Liver (tissue), 9 donors: ENCODE data around the gene ERVFRD-1. TPM values are rescaled to one million over a fixed set of nuclear protein-coding genes. Genes with fewer than 3 reads are reported as not detected.
A peak's percentile ranks its signal among the peaks of the same experiment; 100 is the strongest.

Experiments
- DNase-seq: peaks from one replicate; pipeline ENCODE4 v3.0.0-alpha.2; 2017; ENCODE audit warnings: low spot score
- H3K27ac ChIP-seq, 2 donors: one replicate each; pipeline ENCODE4 v1.7.0; 2013; ENCODE audit warnings: inconsistent platforms in 2 of 2, low read length in 2 of 2, control low read depth in 1 of 2, low read depth in 1 of 2, mild to moderate bottlenecking in 1 of 2
- H3K27me3 ChIP-seq, 4 donors: one replicate each; pipeline versions ENCODE4 v1.6.1 to v1.7.0; 2013; ENCODE audit warnings: low read length in 3 of 4, inconsistent platforms in 1 of 4, mild to moderate bottlenecking in 1 of 4, moderate library complexity in 1 of 4; ENCODE audit not compliant: control insufficient read depth in 4 of 4, insufficient read depth in 4 of 4
- H3K36me3 ChIP-seq, 4 donors: one replicate each; pipeline versions ENCODE4 v1.6.1 to v1.7.0; 2013; ENCODE audit warnings: low read length in 3 of 4, mild to moderate bottlenecking in 3 of 4, low read depth in 1 of 4, moderate library complexity in 1 of 4; ENCODE audit not compliant: control insufficient read depth in 4 of 4, insufficient read depth in 3 of 4
- H3K4me1 ChIP-seq, 4 donors: one replicate each; pipeline versions ENCODE4 v1.6.1 to v1.7.0; 2013; ENCODE audit warnings: low read length in 3 of 4, mild to moderate bottlenecking in 3 of 4, moderate library complexity in 1 of 4; ENCODE audit not compliant: control insufficient read depth in 4 of 4, insufficient read depth in 4 of 4
- H3K4me3 ChIP-seq, 3 donors: one replicate each; pipeline versions ENCODE4 v1.6.1 to v1.7.0; 2013; ENCODE audit warnings: low read length in 3 of 3, control low read depth in 1 of 3, low read depth in 1 of 3, mild to moderate bottlenecking in 1 of 3
- H3K9ac ChIP-seq, 2 donors: one replicate each; pipeline ENCODE4 v1.7.0; 2013; ENCODE audit warnings: low read length in 2 of 2, mild to moderate bottlenecking in 2 of 2, moderate library complexity in 2 of 2, control low read depth in 1 of 2, low read depth in 1 of 2
- H3K9me3 ChIP-seq, 4 donors: one replicate each; pipeline versions ENCODE4 v1.6.1 to v1.7.0; 2013; ENCODE audit warnings: low read length in 3 of 4; ENCODE audit not compliant: control insufficient read depth in 4 of 4
- EGR1 ChIP-seq, 2 donors: IDR thresholded peaks; 2 replicates each; pipeline ENCODE4 v1.6.1; 2016 to 2018; ENCODE audit warnings: antibody characterized with exemption in 2 of 2, low read depth in 2 of 2
- FOXA1 ChIP-seq: IDR thresholded peaks from 2 replicates; pipeline ENCODE4 v1.6.1; 2016; ENCODE audit warnings: antibody characterized with exemption
- HNF4A ChIP-seq, 2 donors: conservative IDR thresholded peaks; 2 replicates each; pipeline ENCODE4 v1.6.1; 2016; ENCODE audit warnings: antibody characterized with exemption in 2 of 2, mild to moderate bottlenecking in 2 of 2
- HNF4G ChIP-seq: IDR thresholded peaks from 2 replicates; pipeline ENCODE4 v1.6.1; 2016; ENCODE audit warnings: antibody characterized with exemption
- JUND ChIP-seq, 2 donors: IDR thresholded peaks; 2 replicates each; pipeline ENCODE4 v1.6.1; 2016; ENCODE audit warnings: antibody characterized with exemption in 2 of 2
- NR2F2 ChIP-seq: IDR thresholded peaks from 2 replicates; pipeline ENCODE4 v1.6.1; 2016; ENCODE audit warnings: antibody characterized with exemption
- RAD21 ChIP-seq, 2 donors: IDR thresholded peaks; 2 replicates each; pipeline ENCODE4 v1.6.1; 2016; ENCODE audit warnings: antibody characterized with exemption in 2 of 2, mild to moderate bottlenecking in 2 of 2
- RXRA ChIP-seq, 2 donors: IDR thresholded peaks; 2 replicates each; pipeline ENCODE4 v1.6.1; 2017 to 2018; ENCODE audit warnings: antibody characterized with exemption in 2 of 2, mild to moderate bottlenecking in 1 of 2
- SP1 ChIP-seq: IDR thresholded peaks from 2 replicates; pipeline ENCODE4 v1.6.1; 2018; ENCODE audit warnings: antibody characterized with exemption, mild to moderate bottlenecking
- TAF1 ChIP-seq: conservative IDR thresholded peaks from 2 replicates; pipeline ENCODE4 v1.6.1; 2016; ENCODE audit warnings: antibody characterized with exemption, mild to moderate bottlenecking
- YY1 ChIP-seq: IDR thresholded peaks from 2 replicates; pipeline ENCODE4 v1.6.1; 2016; ENCODE audit warnings: antibody characterized with exemption, mild to moderate bottlenecking
- WGBS: extraction: QIAGEN DNeasy Blood & Tissue Kit; methylation state at CpG from one replicate; pipeline ENCODE4 v1.1.7; 2013; 5-methylcytosine and 5-hydroxymethylcytosine counted together
- polyA plus RNA-seq, 2 donors: library from polyadenylated mRNA; stranded (reverse) in 1 of 2; unstranded in 1 of 2; fragments of 200-250 nt in 1 of 2; fragments of >200 nt in 1 of 2; fragmentation: Nextera tagmentation in 1 of 2; extraction: Ambion mirVana in 1 of 2; gene quantifications; one replicate each; pipeline versions ENCODE4 v1.2.1 to v1.2.3, GENCODE V29; 2013 to 2015
- total RNA-seq, 2 donors: library from RNA; depleted of rRNA; stranded (reverse); fragments of >200 nt; gene quantifications; one replicate each; pipeline ENCODE4 v1.2.3, GENCODE V29; 2014
- TF ChIP-seq, protein P1 (sequence below): fragments of 150-350 bp; IDR thresholded peaks from 2 replicates; pipeline ENCODE4 v1.5.1; 2017; ENCODE audit warnings: improper control_type of control experiment, low read depth, low read length; ENCODE audit not compliant: missing input control
- TF ChIP-seq, protein P2 (sequence below): IDR thresholded peaks from 2 replicates; pipeline ENCODE4 v1.6.1; 2016; ENCODE audit warnings: antibody characterized with exemption
- TF ChIP-seq, protein P3 (sequence below): IDR thresholded peaks from 2 replicates; pipeline ENCODE4 v1.6.1; 2016; ENCODE audit warnings: antibody characterized with exemption, mild to moderate bottlenecking
- TF ChIP-seq, protein P4 (sequence below): IDR thresholded peaks from 2 replicates; pipeline ENCODE4 v1.6.1; 2016; ENCODE audit warnings: antibody characterized with exemption
- donor health status: healthy.
- donor health status: healthy.
- donor health status: healthy.
- donor health status: healthy.
- donor health status: healthy.

ERVFRD-1 gene
- total and polyA plus RNA-seq, 4 donors, result 0.07 to 0.28 (median 0.14) TPM; not detected in 1

DNA sequence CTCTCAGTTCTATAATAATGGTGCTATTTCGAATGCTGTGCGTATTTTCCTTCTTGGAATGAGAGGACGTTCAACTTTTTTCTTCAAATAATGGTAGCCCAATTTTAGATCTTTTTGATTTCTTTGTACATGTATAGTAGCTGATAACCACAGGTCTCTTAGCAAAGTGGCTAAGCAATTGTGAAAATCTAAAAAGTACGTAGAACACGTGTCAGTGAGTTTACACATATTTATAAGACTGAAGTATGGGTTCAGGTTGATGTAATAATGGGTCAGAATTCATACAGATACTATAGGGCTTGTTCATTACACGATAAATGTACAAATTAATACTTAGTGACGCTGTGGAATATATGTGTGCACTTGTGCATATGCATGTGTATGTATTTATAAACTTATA, 16.6 kb downstream of the ERVFRD-1 start:
- no peaks in the 10 kb centered on the region for H3K27me3 ChIP-seq
- peaks cover 4 to 14% (median 12%) of the 10 kb centered on the region in 4 donors for H3K4me1 ChIP-seq
- no peaks in the 10 kb centered on the region for H3K9me3 ChIP-seq
- H3K36me3 ChIP-seq, result no peaks in the 10 kb centered on the region
- WGBS, result 34% methylated on average over 7 of the region's 7 CpGs
- no peak for DNase-seq
- peak overlapping the region; percentile 86 to 97 for H3K27ac ChIP-seq
- peak overlapping the region in 1 of 2 donors; percentile 67 for H3K9ac ChIP-seq
- TF ChIP-seq, protein P1, sequence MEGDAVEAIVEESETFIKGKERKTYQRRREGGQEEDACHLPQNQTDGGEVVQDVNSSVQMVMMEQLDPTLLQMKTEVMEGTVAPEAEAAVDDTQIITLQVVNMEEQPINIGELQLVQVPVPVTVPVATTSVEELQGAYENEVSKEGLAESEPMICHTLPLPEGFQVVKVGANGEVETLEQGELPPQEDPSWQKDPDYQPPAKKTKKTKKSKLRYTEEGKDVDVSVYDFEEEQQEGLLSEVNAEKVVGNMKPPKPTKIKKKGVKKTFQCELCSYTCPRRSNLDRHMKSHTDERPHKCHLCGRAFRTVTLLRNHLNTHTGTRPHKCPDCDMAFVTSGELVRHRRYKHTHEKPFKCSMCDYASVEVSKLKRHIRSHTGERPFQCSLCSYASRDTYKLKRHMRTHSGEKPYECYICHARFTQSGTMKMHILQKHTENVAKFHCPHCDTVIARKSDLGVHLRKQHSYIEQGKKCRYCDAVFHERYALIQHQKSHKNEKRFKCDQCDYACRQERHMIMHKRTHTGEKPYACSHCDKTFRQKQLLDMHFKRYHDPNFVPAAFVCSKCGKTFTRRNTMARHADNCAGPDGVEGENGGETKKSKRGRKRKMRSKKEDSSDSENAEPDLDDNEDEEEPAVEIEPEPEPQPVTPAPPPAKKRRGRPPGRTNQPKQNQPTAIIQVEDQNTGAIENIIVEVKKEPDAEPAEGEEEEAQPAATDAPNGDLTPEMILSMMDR, result no peak
- TF ChIP-seq, protein P2, sequence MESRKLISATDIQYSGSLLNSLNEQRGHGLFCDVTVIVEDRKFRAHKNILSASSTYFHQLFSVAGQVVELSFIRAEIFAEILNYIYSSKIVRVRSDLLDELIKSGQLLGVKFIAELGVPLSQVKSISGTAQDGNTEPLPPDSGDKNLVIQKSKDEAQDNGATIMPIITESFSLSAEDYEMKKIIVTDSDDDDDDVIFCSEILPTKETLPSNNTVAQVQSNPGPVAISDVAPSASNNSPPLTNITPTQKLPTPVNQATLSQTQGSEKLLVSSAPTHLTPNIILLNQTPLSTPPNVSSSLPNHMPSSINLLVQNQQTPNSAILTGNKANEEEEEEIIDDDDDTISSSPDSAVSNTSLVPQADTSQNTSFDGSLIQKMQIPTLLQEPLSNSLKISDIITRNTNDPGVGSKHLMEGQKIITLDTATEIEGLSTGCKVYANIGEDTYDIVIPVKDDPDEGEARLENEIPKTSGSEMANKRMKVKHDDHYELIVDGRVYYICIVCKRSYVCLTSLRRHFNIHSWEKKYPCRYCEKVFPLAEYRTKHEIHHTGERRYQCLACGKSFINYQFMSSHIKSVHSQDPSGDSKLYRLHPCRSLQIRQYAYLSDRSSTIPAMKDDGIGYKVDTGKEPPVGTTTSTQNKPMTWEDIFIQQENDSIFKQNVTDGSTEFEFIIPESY, result no peak
- TF ChIP-seq SP1, result no peak
- no peak for TF ChIP-seq EGR1 (IDR thresholded peaks at IDR 0.05; ENCODE audit: low read depth in 2 of 2)
- peak overlapping the region; percentile 80 to 96 (median 86) for H3K4me3 ChIP-seq

DNA sequence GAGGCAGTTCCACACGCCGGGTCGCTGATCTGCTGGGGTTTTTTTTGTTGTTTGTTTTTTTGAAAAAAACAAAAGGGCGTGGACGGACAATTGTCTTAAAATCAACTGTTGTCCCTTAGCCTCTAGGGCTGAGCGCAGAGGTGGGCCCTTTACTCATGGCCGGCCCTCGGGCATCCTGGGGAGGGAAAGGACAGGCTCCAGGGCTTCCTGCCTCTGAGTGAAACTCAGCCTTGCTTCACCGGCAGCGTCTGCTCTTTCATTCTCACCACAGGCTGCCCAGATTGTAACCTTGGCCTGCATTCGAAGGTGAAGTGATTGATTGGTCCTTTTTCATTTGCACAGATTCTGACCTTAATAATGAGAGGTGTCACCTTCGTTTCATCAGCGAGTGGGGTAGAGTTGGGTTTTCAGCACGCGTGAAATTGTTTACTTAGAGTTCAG, 17.1 kb downstream of the ERVFRD-1 start:
- DNase-seq, result peak; percentile 48
- H3K9me3 ChIP-seq, result no peaks in the 10 kb centered on the region
- TF ChIP-seq RXRA (IDR thresholded peaks at IDR 0.05), result peak; percentile 38 to 42
- TF ChIP-seq, protein P3, sequence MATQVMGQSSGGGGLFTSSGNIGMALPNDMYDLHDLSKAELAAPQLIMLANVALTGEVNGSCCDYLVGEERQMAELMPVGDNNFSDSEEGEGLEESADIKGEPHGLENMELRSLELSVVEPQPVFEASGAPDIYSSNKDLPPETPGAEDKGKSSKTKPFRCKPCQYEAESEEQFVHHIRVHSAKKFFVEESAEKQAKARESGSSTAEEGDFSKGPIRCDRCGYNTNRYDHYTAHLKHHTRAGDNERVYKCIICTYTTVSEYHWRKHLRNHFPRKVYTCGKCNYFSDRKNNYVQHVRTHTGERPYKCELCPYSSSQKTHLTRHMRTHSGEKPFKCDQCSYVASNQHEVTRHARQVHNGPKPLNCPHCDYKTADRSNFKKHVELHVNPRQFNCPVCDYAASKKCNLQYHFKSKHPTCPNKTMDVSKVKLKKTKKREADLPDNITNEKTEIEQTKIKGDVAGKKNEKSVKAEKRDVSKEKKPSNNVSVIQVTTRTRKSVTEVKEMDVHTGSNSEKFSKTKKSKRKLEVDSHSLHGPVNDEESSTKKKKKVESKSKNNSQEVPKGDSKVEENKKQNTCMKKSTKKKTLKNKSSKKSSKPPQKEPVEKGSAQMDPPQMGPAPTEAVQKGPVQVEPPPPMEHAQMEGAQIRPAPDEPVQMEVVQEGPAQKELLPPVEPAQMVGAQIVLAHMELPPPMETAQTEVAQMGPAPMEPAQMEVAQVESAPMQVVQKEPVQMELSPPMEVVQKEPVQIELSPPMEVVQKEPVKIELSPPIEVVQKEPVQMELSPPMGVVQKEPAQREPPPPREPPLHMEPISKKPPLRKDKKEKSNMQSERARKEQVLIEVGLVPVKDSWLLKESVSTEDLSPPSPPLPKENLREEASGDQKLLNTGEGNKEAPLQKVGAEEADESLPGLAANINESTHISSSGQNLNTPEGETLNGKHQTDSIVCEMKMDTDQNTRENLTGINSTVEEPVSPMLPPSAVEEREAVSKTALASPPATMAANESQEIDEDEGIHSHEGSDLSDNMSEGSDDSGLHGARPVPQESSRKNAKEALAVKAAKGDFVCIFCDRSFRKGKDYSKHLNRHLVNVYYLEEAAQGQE, result no peak
- no peak for TF ChIP-seq HNF4G
- TF ChIP-seq JUND (IDR thresholded peaks at IDR 0.05), result no peak
- no peak for TF ChIP-seq RAD21 (IDR thresholded peaks at IDR 0.05)
- no peak for TF ChIP-seq YY1
- TF ChIP-seq FOXA1, result no peak
- no peak for TF ChIP-seq NR2F2
- TF ChIP-seq HNF4A (conservative IDR thresholded peaks at IDR 0.05), result peak in 1 of 2 donors; percentile 21
- TF ChIP-seq, protein P4, sequence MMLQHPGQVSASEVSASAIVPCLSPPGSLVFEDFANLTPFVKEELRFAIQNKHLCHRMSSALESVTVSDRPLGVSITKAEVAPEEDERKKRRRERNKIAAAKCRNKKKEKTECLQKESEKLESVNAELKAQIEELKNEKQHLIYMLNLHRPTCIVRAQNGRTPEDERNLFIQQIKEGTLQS, result no peak
- TF ChIP-seq, protein P1, result no peak
- TF ChIP-seq SP1, result peak; percentile 24
- peak; percentile 62 for TF ChIP-seq TAF1
- no peak for TF ChIP-seq EGR1 (IDR thresholded peaks at IDR 0.05; ENCODE audit: low read depth in 2 of 2)
- peak overlapping the region; percentile 86 to 97 for H3K27ac ChIP-seq
- WGBS, result under 1% methylated on average over 15 of the region's 15 CpGs
- peak overlapping the region; percentile 80 to 96 (median 86) for H3K4me3 ChIP-seq
- no peaks in the 10 kb centered on the region for H3K36me3 ChIP-seq
- H3K4me1 ChIP-seq, result peaks cover 4 to 14% (median 12%) of the 10 kb centered on the region in 4 donors
- no peaks in the 10 kb centered on the region for H3K27me3 ChIP-seq
- H3K9ac ChIP-seq, result peak overlapping the region; percentile 8 to 67
